ENCODE data around the gene TMEM175. TPM values are rescaled to one million over a fixed set of nuclear protein-coding genes. Genes with fewer than 3 reads are reported as not detected.
A peak's percentile ranks its signal among the peaks of the same experiment; 100 is the strongest.

TMEM175 gene
- total and polyA plus RNA-seq, 9 donors: 10.6 to 28.4 (median 21.2) TPM

DNA sequence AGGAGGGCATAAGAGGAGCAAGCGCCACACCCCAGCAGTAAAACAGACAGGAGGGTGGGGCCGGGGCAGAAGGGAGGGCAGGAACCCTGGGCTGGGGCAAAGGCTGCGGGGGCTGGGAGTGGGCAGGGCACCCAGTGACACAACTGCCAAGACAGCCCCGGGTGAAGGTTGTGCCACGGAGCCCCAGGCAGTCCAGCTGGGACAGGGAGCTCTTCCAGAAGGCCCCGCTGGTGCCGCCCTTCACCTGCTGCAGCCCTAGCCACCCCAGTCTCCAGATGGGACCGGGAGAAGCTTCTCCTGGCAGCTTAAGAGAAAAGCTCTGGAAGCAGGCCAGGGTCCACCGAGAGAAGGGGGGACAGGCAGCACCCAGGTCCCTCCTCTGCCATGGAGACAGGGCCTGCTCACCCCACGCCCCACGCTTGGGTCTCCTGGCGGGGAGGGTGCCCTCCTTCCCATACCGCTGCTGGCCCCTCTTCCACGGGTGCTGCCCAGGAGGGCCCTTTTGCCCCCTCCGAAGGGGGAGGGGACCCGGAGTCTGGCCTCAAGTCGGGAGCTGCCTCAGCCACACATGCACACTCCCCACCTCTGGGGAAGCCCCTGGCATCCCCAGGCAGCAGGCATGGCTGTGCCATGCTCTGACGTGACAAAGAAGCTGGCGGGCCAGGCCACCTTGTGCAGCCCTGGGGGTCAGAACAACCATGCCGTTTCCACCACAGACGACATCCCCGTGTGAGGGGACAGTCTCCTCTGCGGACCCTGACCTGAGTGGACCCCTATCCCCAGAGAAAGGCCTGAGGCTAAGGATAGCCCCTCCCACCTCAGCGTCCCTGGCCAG is 39.6 kb downstream of the TMEM175 start:
- Histone ChIP-seq H3K9me3 (no peaks in the 10 kb centered on the region), H3K27ac (no peak overlapping the region), H3K36me3 (no peaks in the 10 kb centered on the region), H3K4me3 (peak overlapping the region; percentile 83), H3K4me1 (ENCODE audit: insufficient read depth) (peaks cover 8% of the 10 kb centered on the region), H3K27me3 (no peaks in the 10 kb centered on the region)
- no peak for TF ChIP-seq POLR2A (IDR thresholded peaks at IDR 0.05)
- TF ChIP-seq, protein P1, sequence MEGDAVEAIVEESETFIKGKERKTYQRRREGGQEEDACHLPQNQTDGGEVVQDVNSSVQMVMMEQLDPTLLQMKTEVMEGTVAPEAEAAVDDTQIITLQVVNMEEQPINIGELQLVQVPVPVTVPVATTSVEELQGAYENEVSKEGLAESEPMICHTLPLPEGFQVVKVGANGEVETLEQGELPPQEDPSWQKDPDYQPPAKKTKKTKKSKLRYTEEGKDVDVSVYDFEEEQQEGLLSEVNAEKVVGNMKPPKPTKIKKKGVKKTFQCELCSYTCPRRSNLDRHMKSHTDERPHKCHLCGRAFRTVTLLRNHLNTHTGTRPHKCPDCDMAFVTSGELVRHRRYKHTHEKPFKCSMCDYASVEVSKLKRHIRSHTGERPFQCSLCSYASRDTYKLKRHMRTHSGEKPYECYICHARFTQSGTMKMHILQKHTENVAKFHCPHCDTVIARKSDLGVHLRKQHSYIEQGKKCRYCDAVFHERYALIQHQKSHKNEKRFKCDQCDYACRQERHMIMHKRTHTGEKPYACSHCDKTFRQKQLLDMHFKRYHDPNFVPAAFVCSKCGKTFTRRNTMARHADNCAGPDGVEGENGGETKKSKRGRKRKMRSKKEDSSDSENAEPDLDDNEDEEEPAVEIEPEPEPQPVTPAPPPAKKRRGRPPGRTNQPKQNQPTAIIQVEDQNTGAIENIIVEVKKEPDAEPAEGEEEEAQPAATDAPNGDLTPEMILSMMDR (IDR thresholded peaks at IDR 0.05): no peak
- no peak for TF ChIP-seq EP300 (IDR thresholded peaks at IDR 0.05)
- no peak for DNase-seq
- whole genome bisulfite sequencing, 3 donors: 47 to 53% (median 53%) methylated on average over 16 to 24 of the region's 24 CpGs
- intact Hi-C loops (cut with DNase I): no loop called here

DNA sequence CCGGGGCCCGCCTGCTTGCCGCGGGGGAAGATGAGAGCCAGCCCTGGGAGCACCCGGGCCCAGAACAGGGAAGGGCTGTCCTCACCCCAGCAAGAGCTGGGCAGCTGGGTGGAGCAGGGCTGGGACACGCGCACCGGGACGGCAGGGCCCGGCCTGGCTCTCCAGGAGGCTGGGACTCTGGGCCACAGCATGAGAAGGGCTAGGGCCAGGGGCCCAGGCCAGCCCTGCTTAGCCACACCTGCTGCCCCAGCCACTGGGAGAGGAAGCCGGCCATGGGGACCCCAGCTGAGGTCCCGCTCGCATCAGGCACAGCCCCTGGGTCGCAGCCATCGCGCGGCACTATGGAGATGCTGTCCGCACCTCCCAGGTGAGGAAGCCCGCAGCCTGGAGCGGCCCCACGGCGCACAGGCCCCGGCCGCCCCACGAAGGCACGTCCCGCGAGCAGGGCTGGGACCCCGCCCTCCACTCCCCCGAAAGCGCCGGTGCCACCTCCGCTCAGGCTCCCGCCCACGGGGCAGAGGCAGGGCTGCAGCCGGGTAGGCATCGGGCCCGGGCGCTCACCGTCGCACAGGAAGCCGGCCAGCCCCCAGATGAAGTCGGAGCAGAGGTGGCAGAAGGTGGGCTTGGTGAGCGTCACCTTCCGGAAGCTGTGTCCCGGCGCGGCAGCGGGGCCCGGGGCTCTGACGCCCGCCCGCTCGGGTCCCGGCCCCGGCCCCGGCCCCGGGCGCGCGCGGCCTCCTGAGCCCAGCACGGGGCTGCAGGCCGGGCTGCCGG is 40.6 kb downstream of the TMEM175 start:
- Histone ChIP-seq H3K9me3 (no peaks in the 10 kb centered on the region), H3K27me3 (no peaks in the 10 kb centered on the region), H3K27ac (no peak overlapping the region), H3K36me3 (no peaks in the 10 kb centered on the region), H3K4me3 (peak overlapping the region; percentile 83), H3K4me1 (ENCODE audit: insufficient read depth) (peaks cover 8% of the 10 kb centered on the region)
- TF ChIP-seq, protein P1 (IDR thresholded peaks at IDR 0.05): no peak
- TF ChIP-seq POLR2A (IDR thresholded peaks at IDR 0.05) (no peak), EP300 (IDR thresholded peaks at IDR 0.05) (no peak)
- 0 to 2% (median 1%) methylated on average over 26 to 65 of the region's 65 CpGs for WGBS, 3 donors
- intact Hi-C loops (cut with DNase I): no loop called here
- DNase-seq: peak in 3 of 5 donors; percentile 47 to 72 (median 67)

DNA sequence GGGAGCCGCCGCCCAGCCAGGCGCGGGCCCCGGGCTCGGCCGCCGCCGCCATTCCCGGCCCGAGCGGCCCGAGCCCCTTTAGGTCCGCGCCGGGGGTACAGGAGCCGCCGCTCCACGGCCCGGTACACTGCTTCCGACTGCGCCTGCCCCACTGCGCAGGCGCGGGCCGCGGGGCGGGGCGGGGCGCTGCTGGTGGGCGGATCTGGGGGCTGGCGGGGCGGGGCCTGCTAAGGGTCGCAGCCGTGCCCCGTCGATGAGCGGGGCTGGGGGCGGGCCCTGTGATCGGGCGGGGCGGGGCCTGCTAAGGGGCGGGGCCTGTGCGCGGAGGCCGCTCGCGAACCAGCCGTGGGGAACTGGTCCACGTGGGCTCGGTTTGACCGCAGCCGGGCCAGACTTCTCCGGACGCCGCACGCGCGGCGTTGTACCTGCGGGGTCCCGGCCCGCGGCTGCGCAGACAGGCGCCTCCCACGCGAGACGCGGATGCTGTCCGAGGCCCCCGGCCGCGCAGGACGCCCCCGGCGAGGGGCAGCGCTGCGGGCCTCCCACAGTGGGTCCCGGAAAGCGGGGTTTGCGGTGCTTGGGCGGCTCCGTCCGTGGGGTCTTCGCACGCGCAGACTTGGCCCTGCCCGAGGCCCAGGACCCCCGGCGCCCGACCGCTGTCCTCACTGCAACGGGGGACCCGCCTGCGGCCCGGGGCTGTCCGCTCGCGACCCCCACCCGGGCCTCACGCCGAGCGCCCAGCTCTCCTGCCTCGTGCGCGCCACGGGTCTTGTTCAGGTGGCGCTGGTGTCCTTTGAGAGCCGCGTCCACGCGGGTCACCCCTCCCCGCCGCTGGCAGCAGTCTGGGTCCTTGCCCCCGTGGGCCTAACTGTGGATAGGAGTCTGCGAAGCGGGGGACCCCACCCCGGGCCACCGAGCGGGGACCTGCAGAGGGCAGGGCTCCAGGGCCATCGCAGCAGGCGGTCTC is 41.5 kb downstream of the TMEM175 start, which contains the start of gene DGKQ:
Gene DGKQ, minus strand, starts transcription at position 139 of the 967 bp plus-strand sequence. Its CDS starts 87 bp downstream, at position 52.
- H3K27ac ChIP-seq: no peak within 1 kb of the TSS
- intact Hi-C loops (cut with DNase I): no loop called here
- DNase-seq: peak; percentile 86 to 93 (median 92)

More for the DNA sequence above, 41.5 kb downstream of the TMEM175 start, which contains the start of gene DGKQ:
- no peaks in the 10 kb centered on the region for H3K27me3 ChIP-seq
- no peaks in the 10 kb centered on the region for H3K9me3 ChIP-seq
- 18 to 27% (median 23%) methylated on average over 96 to 123 of the region's 123 CpGs for WGBS, 3 donors
- H3K36me3 ChIP-seq: no peaks in the 10 kb centered on the region
- TF ChIP-seq, protein P1 (IDR thresholded peaks at IDR 0.05): no peak
- TF ChIP-seq EP300 (IDR thresholded peaks at IDR 0.05) (no peak), POLR2A (IDR thresholded peaks at IDR 0.05) (no peak)
- peak within 1 kb of the TSS; percentile 83 for H3K4me3 ChIP-seq
- H3K4me1 ChIP-seq (ENCODE audit: insufficient read depth): peaks cover 8% of the 10 kb centered on the region
